ENCODE results near the gene LSP1.
A peak's percentile ranks its signal among the peaks of the same experiment; 100 is the strongest.
"Not testable (repeated sequence)": the region's sequence is repeated elsewhere in the genome, so short reads cannot be mapped to it uniquely, and the experiment has no call there.

The LSP1 gene

DNA sequence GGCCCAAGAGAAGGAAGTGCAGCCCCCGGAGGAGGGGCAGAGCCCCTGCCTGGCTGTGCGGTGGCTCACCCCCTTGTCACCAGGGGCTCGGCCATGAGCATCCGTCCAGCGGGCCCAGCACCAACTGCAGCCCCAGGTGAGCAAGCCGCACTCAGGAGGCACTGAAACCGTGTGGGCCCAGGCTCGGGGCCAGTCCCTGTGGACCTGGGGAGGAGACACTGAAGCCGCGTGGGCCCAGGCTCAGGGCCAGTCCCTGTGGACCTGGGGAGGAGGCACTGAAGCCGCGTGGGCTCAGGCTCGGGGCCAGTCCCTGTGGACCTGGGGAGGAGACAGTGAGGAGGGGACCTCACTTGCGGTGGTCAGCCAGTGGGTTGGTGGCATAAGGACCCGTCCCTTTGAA lies 13.9 kb downstream of the LSP1 start:
- DNase-seq: no peak

DNA sequence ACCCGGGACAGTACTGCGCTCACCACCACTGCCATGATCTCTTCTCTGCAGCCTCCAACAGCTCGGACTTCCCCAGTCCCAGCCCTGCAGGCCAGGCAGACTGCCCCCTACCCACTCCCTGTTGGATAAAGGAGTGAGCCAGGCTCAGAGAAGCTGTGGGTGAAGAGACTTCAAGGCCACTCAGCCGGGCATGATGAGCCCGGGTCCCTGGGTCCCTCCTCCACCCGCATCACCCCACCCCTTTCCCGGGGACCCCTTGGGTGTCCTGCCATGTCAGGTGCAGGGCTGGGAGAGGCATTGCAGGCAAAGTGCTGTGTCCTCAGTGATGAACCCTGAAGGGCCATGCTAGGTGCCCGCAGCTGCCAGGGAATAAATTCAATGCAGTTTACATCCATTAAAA lies 14.5 kb downstream of the LSP1 start:
- no peak for DNase-seq

DNA sequence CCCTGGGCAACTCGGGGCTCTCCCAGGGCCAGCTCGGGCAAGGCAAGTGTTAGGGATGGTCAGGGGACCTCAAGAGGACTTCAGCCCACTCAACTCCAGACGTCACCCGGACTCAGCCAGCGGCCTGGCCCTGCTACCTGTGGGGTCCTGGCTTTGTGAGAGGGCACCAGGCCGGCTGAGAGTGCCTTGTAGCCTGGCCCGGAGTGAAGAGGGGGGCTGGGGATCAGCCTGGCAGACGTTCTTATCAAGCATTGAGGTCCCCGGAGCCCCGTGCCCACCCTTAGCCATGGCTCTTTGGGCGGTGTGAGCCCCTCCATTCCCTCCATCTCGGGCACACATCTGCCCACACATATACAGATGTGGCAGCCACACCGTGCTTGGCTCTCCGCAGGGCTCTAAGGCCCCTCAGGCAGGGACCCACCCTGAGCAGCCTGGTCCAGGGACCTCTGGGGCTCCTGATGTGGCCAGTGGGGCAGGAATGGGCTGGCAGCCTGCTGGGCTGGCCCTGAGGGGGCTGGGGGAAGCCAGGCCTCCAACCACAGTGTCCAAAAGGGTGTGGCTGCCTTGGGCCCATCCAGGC lies 15.3 kb downstream of the LSP1 start:
- no peak for DNase-seq

DNA sequence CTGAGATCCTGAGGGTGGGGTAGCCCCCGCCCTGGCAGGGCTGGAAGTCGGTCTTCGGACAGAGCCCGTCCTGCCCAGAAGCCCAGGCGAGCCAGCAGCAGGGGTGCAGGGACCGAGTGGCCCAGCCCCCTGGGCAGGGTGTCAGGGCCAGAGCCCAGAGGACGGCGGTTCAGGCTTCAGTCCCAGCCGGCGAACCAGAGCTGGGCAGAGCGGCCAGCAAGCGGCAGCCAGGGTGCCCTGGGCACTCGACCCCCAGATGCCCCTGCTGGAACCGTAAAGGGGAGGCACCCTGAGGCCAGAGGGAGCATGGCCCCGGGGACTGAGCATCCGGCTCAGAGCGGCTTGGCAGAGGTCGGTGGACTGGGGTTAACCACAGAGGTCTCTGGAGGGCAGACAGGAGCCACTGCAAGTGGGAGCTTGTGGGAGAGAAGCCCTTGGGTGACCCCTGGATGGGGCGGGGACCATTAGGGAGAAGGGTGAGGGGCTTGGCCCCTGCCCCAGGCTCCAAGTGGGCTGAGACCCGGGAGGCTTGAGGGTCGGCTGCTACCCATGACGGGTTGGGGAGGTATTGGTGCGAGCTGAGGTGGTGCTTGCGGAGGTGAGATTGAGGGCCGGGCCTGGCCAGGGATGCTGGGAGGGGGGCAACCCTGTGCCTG lies 15.9 kb downstream of the LSP1 start:
- no peak for DNase-seq

DNA sequence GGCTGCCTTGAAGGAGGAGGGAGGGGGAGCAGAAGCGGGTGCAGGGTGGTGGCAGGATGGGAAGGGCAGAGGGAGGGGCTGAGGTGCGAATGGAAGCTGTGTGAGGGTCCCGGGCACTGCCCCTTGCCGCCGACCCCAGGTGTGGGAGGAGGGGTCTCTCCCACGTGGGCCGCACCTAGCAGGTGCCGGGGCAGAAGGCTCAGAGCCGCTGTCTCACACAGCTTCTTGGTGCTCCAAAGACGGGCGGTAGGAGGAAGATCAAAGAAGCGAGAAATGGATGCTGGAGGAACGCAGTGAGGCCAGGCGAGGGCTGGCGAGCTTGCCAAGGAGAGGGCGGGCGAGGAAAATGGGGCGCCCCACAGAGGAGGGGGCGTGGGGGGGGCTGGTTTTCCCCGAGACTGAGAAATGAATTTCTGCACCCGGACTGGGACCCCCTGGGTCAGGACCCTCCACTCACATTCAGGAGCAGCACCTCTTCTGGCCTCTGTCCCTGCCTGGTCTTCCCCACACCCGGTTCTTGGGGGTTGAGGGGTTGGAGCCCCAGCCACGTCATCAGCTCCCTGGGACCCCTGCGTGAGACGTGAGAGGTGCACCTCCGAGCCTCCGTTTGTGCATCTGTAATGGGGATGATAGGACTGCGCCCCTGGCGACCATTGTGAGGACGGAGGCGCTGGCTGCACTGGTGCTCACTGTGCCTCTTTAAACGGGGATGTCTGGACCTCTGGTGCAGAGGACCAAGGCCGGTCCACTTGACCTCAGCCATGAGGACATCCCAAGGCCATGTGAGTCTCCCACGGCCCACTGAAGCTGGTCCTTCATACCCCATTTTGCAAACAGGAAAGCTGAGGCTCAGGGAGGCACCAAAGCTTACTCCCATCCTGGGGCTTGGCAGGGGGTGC lies 16.8 kb downstream of the LSP1 start:
- no peak for DNase-seq

DNA sequence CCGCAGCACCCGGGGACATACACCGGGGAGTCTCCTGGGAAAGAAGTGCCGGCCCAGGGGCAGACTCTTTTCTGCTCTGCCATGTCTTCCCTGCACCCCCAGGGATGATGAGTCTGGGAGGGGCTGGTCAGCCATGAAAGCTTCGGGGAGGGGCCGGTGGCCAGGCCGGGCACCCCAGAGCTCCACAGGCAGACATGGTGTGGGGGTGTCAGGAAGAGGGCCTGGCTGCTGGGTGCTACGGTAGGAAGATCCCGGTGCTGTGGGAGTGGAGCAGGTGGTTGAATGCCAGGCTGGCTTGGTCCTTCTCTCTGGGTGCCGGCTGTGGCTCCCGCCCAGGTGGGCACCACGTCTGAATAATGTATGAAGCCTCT lies 17.4 kb downstream of the LSP1 start:
- DNase-seq: no peak

DNA sequence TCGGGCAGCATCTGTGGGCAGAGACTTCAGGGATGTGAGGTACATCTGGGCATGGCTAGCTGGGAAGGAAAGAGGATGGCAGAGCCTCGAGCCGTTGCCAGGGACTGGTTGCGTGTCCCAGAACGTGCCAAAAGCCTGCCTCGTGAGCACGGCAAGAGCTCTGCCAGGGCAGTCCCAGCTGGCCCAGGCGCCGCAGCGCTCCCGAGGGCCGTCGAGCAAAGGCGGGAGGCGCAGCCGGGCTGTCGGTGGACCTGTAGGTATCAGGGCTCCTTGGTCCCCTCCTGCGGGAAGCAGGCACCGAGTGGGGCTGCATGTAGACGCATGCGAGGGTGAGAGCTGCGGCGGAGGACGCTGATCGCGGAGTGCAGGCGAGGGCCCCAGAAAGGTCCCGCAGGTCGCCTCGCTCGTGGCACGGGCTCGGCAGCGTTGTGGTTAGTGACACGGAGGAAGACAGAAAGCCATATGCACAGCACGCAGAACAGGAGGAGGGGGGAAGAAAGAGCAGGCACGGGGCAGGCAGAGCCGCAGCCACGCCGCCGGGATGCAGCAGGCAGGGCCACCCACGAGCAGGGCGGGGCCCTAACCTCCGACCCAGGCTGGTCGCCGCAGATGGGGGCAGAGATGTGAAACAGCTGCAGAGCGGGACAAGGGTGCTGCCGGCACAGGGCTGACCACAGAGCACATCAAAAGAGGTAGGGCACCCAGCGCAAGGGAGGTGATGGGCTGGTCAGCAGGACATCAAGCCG lies 18.0 kb downstream of the LSP1 start:
- DNase-seq: peak; percentile 60

DNA sequence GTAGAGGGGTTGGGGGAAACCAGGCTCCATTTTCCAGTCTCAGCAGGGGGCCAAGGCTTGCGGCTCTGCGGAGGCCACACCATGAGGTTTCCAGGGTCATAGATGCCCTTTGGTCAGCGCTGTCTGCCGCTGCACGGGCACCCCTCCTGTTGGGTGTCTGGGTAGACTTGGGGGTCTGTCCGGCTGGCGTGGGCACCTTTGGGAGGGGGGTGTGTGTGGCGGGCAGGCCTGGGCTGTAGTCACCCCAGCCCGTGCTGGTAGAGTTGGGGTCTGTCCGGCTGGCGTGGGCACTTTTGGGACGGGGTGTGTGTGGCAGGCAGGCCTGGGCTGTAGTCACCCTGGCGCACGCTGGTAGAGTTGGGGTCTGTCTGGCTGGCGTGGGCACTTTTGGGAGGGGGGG lies 18.6 kb downstream of the LSP1 start:
- DNase-seq: no peak

DNA sequence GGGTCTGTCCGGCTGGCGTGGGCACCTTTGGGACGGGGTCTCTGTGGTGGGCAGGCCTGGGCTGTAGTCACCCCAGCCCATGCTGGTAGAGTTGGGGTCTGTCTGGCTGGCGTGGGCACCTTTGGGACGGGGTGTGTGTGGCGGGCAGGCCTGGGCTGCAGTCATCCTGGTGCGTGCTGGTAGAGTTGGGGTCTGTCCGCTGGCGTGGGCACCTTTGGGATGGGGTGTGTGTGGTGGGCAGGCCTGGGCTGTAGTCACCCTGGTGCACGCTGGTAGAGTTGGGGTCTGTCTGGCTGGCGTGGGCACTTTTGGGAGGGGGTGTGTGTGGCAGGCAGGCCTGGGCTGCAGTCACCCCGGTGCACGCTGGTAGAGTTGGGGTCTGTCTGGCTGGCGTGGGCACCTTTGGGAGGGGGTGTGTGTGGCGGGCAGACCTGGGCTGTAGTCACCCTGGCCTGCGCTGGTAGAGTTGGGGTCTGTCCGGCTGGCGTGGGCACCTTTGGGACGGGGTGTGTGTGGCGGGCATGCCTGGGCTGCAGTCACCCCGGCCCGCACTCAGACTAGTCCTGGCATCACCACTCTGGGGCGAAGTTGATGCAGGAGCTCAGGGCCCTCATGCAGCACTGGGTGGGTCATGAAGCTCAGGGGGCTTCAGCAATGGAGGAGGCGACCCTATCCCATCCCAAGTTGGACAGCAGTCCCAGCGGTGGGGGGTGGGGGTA lies 19.5 kb downstream of the LSP1 start:
- DNase-seq: no peak

DNA sequence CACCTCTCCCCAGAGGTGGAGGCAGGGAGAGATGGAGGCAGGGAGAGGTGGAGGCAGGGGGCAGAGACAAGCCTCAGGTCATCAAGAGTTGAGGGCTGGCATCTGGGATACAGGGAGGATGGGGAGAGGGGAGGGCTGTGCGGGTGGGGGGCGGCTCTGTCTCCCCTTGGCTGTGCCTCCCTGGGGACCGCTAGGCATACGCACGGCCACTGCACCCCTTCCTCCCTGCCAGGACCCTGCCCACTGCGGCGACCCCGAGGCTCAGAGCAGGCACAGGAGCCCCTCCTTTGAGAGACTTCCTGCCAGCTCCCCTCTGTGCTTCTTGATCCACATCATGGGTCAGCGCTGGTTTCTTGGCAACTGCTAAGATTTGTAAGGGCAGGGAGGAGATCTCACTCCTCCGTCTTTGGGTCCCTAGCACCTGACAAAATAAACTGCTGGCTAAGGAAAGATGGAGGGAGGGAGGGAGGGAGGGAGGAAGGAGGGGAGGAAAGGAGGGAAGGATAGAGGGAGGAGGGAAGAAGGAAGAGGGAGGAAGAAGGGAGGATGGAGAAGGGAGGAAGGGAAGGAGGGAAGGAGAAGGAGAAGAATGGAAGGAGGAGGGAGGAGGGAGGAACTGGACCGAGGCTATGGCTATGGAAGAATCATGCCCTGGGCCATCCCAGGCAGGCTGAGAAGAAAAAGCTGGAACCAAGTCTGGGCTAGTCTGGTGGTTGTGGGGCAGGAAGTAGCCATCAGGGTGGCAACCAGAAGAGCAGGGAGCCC lies 20.3 kb downstream of the LSP1 start:
- DNase-seq: no peak

DNA sequence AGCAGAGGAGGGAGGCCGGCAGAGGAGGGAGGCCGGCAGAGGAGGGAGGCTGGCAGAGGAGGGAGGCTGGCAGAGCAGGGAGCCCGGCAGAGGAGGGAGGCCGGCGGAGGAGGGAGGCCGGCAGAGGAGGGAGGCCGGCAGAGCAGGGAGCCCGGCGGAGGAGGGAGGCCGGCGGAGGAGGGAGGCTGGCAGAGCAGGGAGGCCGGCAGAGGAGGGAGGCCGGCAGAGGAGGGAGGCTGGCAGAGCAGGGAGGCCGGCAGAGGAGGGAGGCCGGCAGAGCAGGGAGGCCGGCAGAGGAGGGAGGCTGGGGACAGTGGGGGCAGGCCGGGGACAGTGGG lies 20.9 kb downstream of the LSP1 start:
- DNase-seq: not testable (repeated sequence)

DNA sequence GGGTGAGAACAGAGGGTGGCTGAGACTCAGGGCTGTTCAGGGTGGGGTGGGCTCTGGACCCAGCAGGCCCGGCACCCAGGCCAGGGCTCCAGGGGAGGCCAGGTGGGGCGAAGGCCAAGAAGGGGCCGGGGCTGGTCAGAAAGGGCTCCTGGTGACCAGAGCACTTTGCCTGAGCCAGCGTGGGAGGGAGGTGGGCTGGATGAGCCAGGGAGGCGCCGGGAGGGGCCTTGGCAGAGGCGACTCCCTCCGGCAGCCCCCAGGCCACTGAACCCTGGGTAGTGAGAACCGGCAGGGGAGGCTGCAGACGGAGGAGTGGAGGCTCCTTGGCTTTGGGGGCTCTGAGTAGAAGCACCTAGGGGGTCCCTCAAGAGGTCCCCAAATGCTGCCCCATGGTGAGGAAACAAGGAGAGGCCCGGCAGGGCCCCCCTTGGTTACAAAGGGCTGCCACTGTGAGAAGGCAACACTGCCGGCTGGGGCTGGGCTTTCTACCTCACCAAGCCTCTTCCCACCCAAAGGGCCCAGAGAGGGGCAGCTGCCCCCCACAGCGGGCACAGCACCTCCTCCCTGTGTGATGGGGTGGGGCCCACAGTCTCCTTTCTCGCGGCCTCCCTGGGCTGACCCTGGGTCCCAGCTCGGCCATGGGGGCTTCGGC lies 21.7 kb downstream of the LSP1 start:
- DNase-seq: not testable (repeated sequence)

DNA sequence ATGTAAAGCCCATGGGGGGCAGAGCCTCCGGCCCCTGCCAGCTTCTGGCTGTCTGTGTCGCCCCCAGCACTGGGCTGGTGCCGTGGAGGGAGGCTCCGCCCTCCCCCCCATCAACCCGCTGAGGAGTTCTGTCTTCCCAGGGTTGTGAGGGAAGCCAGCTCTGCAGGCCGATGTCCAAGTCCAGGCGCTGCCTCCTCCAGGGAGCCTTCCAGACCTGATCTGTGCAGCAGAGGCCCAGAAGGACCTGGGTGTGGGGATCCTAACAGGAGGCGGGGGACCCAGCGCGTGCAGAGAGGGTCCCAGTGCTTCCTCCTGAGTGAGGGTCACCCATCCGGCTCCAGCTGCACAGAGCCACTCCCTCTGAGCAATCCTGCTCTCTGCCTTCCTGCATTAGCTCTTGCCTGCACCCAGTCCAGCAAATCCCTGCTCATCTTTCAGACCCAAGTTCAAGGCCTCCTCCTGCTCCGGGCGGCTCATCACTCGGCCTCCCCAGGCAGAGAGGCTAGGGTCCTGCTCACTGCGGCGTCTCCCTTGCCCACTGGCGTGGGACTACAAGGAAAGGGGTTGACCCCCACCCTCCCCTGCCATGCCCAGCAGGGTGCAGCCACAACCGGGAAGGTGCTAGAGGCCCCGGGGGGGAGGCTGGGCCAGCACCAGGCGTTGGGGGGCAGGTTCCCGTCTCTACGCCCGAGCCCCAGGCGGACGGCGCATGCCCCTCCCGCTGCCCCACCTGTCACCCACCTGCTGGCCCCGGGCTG lies 22.4 kb downstream of the LSP1 start:
- DNase-seq: no peak

DNA sequence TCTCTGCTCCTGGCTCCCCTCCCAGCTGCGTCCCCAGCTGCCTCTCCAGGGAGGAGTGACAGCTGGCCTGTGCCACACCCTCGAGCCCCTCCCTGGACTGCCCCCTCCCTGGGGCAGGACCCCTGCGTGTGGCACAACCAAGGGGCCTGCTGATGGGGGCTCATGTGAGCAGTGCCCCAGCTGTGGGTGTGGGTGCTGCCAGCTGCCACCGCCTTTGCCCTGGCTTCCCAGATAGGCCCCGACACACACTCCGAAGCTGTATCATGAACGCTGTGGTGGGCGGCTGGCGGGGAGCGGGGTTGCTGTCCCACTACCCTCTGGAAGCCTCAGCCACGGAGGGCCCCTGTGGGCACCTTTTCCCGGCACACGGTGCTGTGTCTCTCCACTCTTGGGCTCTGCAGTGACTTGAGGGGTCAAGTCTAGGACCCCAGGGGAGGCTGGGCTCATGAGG lies 23.0 kb downstream of the LSP1 start:
- DNase-seq: not testable (repeated sequence)

DNA sequence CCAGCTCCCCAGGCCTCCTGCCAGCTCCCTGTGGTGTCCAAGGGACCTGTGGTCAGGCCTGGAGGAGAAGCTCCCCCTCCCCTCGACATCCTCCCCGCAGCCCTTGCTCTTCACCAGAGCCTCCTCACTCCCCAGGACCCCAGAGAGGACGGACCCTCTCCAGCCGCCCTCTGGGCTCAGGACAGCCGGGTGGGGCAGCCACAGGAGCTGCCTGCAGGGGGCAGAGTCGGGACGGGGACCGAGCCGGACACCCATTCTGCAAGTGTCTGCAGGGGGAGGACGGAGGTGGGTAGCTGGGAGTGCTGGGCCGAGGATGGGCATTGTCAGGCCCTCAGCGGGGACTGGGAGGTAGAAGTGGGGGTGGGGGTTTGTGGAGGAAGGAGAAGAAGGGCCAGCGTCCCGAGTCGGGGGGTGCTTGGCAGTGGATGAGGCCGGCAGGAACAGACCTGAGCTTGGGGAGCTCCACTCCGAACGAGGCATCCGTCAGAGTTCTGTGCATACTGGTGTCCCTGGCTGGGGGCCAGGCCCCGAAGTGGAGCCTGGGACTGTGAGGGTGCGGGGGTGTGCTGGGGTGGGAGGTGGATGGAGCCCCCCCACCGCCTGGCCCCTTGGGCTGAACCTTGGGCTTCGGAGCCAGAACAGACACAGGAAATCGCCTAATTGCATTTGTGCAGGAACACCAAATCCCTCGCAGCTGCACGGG lies 23.6 kb downstream of the LSP1 start:
- DNase-seq: no peak

DNA sequence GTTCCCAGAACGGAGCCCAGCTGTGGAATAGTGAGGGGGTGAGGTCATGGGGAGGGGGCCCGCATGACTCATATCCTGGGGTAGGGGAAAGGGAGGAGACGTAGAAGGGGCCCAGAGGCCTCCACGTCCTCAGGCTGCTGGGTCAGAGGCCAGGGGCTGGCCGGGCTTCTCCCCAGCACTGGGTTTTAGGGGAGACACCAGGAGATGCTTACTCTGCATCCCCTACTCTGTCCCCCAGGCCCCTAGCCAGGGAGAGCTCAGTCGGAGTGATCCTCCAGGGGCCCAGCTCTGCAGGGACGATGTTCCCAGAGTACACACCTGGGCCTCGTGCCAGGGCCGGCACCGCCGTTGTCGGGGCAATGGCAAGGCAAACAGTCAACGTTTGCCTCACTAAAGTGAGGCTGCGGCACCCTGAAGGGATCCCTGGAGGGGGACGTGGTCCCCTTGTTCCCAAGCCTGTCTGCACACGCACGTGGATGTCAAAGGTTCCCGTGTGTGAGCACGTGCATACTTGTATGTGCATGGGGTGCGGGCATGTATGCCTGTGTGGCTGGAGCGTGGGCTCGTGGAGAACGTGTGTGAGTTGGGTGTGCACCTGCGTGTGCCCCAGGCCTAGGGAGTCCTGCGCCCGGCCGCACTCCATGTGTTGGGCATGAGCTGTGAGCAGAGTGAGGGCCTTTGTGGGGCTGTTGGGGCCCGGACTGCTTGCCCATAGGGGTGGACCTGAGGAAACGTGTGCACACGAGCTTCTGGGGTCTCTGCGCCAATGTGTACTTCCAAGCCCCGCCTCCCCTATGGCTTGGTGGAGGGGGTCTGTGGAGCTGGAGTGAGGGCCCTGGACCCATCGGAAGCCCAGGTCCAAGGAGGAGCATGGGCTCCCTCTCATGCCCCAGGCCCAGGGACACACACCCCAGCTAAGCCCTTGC lies 24.6 kb downstream of the LSP1 start:
- no peak for DNase-seq

DNA sequence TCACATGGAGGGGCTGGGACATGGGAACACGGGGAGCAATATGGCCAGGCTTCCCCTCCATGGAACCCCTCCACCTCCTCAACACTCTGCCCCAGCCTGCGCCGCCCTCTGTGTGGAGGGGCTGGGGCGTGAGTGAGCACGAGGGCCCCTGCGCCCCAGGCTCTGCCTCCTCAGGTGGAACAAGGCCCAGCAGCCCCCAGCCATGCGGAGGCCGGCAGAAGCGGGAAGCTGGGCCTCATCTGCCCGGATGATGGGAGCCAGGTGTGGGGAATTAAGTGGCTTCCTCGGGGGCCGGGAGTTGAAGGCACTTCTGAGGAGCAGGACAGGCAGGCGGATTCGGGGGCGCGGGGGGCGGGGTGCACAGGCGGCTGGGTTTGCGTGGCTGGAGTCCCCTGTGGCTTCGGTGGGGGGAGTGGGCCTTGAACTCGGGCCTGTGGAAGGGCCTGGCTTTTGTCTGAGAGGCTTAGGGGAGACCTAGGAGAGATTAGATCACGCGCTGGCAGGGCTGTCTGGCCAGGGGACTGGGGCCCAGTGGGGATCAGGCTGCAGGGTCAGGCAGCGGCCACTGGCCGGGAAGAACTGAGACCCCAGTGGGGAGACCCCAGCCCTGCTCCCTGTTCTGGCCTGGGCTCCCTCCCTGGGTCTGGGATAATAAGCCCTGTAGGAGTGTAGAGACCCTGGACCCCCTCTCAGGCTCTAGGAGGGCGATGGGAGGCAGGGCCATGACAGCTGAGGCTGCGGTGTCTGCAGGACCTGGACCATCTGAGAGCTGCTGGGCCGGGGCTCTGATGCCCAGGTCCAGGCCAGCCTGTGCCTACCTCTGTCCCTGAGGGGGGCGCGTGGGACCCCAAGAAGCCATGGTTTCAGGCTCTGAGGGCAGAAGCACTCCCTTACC lies 25.5 kb downstream of the LSP1 start:
- DNase-seq: no peak
